CD4-positive, alpha-beta T cell treated with Interleukin-17A for 4 hours (primary cell): Measurements from ENCODE around the gene CLNK.

Experiments
- DNase-seq: peaks from one replicate; pipeline ENCODE4 v3.0.0-alpha.2; 2020; ENCODE audit warnings: mixed read lengths

CLNK gene

GRCh38 chr4:10569491-10569890 is 115.1 kb downstream of the CLNK start:
- DNase-seq: no peak

- no peak for DNase-seq
These were observed 116.8 kb downstream of the CLNK start for GRCh38 chr4:10567766-10568165.

GRCh38 chr4:10565166-10565780 is 119.3 kb downstream of the CLNK start:
- DNase-seq: no peak

GRCh38 chr4:10554694-10555093 is 129.9 kb downstream of the CLNK start:
- DNase-seq: peak; percentile 57

- DNase-seq: no peak
These were observed 130.4 kb downstream of the CLNK start for GRCh38 chr4:10554121-10554520.

- no peak for DNase-seq
These were observed 131.8 kb downstream of the CLNK start for GRCh38 chr4:10552591-10553280.

GRCh38 chr4:10535912-10536311 is 148.7 kb downstream of the CLNK start:
- DNase-seq: no peak

GRCh38 chr4:10534820-10535219 is 149.7 kb downstream of the CLNK start:
- DNase-seq: no peak

- DNase-seq: no peak
These were observed 152.4 kb downstream of the CLNK start for GRCh38 chr4:10532155-10532554.

- DNase-seq: no peak
These were observed 154.3 kb downstream of the CLNK start for GRCh38 chr4:10530137-10530786.

- DNase-seq: no peak
These were observed 155.1 kb downstream of the CLNK start for GRCh38 chr4:10529291-10530136.

GRCh38 chr4:10527438-10527837 is 157.1 kb downstream of the CLNK start:
- DNase-seq: no peak

- DNase-seq: no peak
These were observed 157.9 kb downstream of the CLNK start for GRCh38 chr4:10526429-10527222.

- no peak for DNase-seq
These were observed 160.3 kb downstream of the CLNK start for GRCh38 chr4:10524196-10524833.

- DNase-seq: no peak
These were observed 163.1 kb downstream of the CLNK start for GRCh38 chr4:10521424-10521823.

GRCh38 chr4:10509733-10510132 is 174.8 kb downstream of the CLNK start:
- DNase-seq: no peak

GRCh38 chr4:10506077-10506476 is 178.5 kb downstream of the CLNK start:
- no peak for DNase-seq

- no peak for DNase-seq
These were observed 179.9 kb downstream of the CLNK start for GRCh38 chr4:10504570-10505179.

GRCh38 chr4:10502717-10503116 is 181.9 kb downstream of the CLNK start:
- no peak for DNase-seq

- DNase-seq: no peak
These were observed 183.8 kb downstream of the CLNK start for GRCh38 chr4:10500776-10501175.

- no peak for DNase-seq
These were observed 188.4 kb downstream of the CLNK start for GRCh38 chr4:10496200-10496599.

GRCh38 chr4:10495651-10496050 is 188.9 kb downstream of the CLNK start:
- DNase-seq: no peak
